ENCODE measurements around the gene SIM1. TPM values are rescaled to one million over a fixed set of nuclear protein-coding genes. Genes with fewer than 3 reads are reported as not detected.

SIM1 gene, protein sequence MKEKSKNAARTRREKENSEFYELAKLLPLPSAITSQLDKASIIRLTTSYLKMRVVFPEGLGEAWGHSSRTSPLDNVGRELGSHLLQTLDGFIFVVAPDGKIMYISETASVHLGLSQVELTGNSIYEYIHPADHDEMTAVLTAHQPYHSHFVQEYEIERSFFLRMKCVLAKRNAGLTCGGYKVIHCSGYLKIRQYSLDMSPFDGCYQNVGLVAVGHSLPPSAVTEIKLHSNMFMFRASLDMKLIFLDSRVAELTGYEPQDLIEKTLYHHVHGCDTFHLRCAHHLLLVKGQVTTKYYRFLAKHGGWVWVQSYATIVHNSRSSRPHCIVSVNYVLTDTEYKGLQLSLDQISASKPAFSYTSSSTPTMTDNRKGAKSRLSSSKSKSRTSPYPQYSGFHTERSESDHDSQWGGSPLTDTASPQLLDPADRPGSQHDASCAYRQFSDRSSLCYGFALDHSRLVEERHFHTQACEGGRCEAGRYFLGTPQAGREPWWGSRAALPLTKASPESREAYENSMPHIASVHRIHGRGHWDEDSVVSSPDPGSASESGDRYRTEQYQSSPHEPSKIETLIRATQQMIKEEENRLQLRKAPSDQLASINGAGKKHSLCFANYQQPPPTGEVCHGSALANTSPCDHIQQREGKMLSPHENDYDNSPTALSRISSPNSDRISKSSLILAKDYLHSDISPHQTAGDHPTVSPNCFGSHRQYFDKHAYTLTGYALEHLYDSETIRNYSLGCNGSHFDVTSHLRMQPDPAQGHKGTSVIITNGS
- not detected for total RNA-seq

DNA sequence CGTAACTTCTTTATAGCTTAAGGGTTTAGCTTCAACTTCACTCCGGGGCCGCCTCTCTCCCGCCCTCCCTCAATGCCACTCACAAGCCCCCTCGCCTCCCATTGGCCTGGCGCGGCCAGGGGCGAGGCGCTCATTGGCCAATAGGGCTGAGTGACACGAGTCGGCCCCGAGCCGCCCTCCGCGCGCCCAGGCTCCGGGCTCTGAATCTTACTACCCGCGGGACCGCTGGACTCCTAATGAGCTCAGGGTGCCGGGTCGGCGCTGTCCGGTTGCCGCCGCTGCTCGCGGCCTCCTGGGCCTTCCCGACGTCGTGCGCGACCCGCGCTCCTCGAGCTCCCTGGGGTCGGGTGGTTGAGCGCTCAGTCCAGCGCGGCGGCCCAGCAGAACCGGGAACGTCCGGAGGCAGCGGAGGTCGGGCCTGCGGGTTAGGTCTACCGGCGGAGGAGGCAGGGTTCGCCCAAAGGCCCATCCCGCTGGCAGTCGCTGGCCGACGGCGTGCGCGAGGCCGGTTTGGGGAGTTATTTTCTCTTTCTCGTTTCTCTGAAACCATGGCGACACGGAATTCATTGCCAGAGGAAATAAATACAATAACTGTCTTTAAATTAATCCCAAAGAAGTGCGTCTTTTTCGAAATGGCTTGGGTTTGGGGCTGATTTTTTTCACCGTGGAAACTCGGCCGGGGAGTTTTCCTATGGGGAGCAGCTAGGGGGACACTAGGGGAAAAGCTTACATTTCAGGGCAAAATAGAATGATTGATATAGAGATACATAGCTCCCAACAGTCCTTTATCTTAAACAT, at the start of gene SIM1:
SIM1 (minus strand) TSS at position 19 of the 798 bp plus-strand sequence. CDS start 1,453 bp downstream, outside the sequence.
- Mint-ChIP-seq H3K27ac (no peak within 1 kb of the TSS), H3K4me3 (no peak within 1 kb of the TSS), H3K27me3 (peaks cover 70% of the 10 kb centered on the region), H3K36me3 (ENCODE audit: low read depth) (peaks cover 22% of the 10 kb centered on the region), H3K9me3 (peaks cover 3% of the 10 kb centered on the region), H3K4me1 (no peaks in the 10 kb centered on the region)
- no peak for ATAC-seq (replicated peaks)

DNA sequence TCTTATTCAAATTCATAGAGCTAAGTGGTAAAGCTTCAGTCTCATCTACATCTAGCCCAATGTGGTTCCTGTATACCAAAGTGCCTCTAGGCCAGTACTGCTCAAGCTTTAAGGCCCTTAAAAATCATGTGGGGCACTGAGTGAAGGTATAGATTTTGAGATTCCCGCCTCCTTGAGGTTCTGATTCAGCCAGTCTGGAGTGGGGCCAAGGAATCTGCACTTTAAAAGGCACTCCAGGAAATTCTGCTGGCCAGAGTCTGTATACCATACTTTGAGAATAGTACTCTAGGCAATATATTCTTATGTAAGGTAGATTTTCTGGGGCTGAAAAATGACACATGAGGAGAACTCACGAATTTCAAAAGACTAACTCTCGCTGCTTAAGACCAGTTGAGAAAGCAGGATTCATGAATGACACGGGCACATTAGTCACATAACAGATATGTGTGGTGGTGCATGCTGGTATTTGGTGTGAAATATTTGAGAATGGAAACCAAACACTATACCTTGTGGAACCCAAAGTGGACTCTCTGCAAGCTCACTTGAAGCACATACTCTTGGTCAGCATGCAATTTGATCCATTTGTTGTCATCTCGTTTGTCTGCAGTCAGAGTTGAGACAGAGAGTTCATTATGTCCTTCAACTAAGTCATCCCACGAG, 47.6 kb upstream of the SIM1 start:
- no peaks in the 10 kb centered on the region for H3K4me1 Mint-ChIP-seq
- no peaks in the 10 kb centered on the region for H3K27me3 Mint-ChIP-seq
- H3K9me3 Mint-ChIP-seq: peaks cover 3% of the 10 kb centered on the region
- no peak for ATAC-seq (replicated peaks)
- peaks cover 22% of the 10 kb centered on the region for H3K36me3 Mint-ChIP-seq (ENCODE audit: low read depth)
- H3K4me3 Mint-ChIP-seq: no peak overlapping the region
- H3K27ac Mint-ChIP-seq: no peak overlapping the region

DNA sequence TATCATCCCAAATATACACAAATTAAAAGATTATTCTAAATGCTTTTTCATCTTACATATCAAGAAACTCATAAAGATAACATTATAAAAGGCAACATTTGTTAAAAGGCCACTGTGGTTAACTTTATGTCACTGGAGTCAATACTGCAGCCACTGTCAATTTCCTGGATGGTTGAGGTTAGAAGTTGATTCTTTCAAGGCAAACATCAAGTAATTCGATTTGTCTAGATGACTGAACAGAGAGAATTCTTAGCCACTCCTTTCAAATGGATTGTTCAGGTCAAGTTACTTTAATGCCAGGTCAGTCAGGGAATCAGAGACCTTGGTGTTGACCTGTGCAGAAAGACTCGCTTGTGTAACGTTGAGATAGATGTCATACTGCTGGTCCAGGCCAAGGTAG, 44.4 kb upstream of the SIM1 start:
- no peak overlapping the region for H3K27ac Mint-ChIP-seq
- peaks cover 3% of the 10 kb centered on the region for H3K9me3 Mint-ChIP-seq
- H3K4me3 Mint-ChIP-seq: no peak overlapping the region
- H3K27me3 Mint-ChIP-seq: no peaks in the 10 kb centered on the region
- ATAC-seq (replicated peaks): no peak
- H3K4me1 Mint-ChIP-seq: no peaks in the 10 kb centered on the region
- H3K36me3 Mint-ChIP-seq (ENCODE audit: low read depth): peaks cover 4% of the 10 kb centered on the region

DNA sequence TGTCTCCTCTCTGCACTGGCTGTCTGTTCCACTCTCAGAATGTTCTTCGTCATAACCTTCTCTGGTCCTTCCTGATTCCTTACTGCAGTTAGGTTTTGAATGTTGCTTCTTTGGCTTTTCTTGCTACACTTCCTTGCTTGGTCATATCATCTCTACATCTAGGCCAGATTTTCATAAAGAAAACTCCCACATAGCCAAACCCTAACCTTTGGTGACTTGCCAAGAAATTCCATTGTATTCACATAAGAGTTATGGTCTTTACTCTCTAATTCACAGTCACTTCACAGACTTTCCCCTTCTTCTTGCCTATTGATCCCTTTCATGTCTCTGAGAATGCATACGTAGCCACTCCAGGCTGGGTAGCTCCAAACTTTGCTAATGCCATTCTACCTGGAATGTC, 41.9 kb upstream of the SIM1 start:
- no peaks in the 10 kb centered on the region for H3K36me3 Mint-ChIP-seq (ENCODE audit: low read depth)
- H3K9me3 Mint-ChIP-seq: peaks cover 3% of the 10 kb centered on the region
- H3K27ac Mint-ChIP-seq: no peak overlapping the region
- ATAC-seq (replicated peaks): no peak
- H3K4me3 Mint-ChIP-seq: no peak overlapping the region
- H3K4me1 Mint-ChIP-seq: no peaks in the 10 kb centered on the region
- no peaks in the 10 kb centered on the region for H3K27me3 Mint-ChIP-seq

DNA sequence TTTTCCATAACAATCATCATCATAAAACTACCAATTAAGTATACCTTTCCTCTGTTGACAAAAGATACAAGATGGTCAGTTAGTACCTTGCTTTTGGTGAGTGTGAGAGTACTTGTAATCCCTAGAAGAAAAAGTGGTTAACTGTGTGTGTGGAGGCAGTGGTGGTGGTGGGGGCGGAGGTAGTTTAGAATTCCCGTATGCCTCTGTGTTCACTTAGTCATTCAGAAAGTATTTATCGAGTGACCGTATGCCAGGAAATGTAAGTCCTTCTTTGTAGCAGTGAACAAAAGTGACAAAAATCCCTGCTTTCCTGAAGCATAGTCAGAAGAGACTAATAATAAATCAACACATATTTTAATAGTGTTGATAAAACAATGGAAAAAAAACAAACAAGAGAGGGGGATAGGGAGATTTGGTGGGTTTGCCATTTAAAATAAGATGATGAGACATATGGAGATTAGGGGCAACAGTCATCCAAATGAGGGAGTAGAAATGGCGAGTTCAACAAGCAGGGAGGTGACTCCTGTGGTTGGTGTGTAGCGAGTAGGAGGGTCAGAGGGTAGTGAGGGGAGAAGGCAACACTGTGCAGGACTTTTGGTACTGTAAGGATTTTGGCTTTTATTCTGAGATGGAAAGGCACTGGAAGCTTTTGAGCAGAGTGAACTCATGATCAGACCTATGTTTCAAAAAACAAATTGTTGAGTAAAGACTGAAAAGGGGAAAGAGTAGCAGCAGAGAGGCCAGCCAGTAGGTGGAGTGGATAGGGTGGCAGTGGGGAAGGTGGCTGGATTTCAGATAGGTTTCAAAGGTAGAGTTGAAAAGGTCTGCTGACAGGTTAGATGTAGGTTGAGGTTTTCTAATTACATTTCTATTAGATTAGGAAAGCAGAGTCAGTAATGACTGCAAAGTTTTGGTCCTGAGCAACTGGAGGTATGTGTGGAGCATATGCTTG, 40.3 kb upstream of the SIM1 start:
- no peak overlapping the region for H3K4me3 Mint-ChIP-seq
- peaks cover under 1% of the 10 kb centered on the region for H3K9me3 Mint-ChIP-seq
- ATAC-seq (replicated peaks): peak; percentile 86
- no peaks in the 10 kb centered on the region for H3K4me1 Mint-ChIP-seq
- no peaks in the 10 kb centered on the region for H3K36me3 Mint-ChIP-seq (ENCODE audit: low read depth)
- no peak overlapping the region for H3K27ac Mint-ChIP-seq
- H3K27me3 Mint-ChIP-seq: peaks cover 6% of the 10 kb centered on the region

DNA sequence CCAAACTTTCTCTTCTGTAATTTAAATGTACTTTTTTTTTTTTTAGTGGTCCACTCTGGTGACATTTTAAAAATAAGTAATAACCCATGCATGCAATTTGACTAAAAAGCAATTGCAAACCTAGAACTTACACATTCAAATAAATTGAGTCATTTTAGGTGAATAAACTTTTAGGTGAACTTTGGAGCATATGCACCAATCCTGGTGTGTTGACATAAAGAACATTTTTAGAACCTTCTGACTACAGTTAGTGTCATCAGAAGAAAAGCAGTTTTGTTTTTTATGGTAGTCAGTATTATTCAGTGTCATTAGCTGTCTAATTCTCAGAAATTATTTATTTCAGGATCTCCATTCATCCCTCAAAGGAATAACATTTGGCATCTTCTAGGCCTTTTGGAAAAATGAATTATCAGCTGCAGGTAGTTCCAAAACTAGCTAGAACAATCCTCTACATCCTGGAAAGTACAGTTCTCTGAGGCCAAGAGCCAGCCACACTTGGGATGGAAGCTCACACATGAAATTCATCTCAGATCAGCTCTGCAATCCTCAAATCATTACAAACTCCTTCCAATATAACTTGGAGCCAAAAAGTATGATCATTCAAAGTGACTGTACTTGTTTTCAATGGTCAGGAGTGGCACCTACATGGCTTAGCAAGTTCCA, 38.5 kb upstream of the SIM1 start:
- Mint-ChIP-seq H3K36me3 (ENCODE audit: low read depth) (no peaks in the 10 kb centered on the region), H3K27ac (no peak overlapping the region), H3K4me1 (no peaks in the 10 kb centered on the region), H3K4me3 (no peak overlapping the region), H3K27me3 (peaks cover 12% of the 10 kb centered on the region), H3K9me3 (no peaks in the 10 kb centered on the region)
- no peak for ATAC-seq (replicated peaks)

DNA sequence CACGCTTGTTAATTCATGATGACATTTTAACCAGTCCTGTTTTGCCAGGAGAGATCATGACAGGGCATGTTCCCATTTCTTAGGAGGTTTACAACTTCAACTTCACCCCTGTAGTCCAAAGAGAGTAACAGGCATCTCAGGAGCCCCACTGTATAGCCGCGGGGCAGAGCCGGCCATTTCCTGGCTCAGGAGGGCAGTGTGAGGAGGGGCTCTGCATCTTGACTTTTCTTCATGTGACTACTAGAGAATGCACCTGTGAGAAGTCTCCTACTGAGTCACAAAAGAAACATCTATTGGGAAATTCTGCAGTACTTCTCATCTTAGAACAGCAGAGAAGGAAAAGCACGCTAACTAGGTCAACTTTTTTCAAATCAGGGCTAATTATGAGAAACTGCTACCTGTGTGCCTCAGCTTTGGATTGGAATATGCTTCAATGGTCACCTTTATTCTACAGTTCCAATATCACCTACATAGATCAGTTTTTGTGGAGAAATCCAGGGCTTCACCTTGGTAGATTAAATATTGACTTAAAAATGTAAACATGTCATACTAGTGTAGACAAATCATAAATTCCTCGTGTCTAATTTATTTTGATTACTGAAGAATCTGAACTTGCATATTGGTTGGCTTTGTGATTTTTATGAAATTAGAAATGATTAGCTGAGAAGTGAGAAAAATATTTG, 28.6 kb upstream of the SIM1 start:
- no peaks in the 10 kb centered on the region for H3K36me3 Mint-ChIP-seq (ENCODE audit: low read depth)
- no peak for ATAC-seq (replicated peaks)
- no peak overlapping the region for H3K4me3 Mint-ChIP-seq
- no peaks in the 10 kb centered on the region for H3K4me1 Mint-ChIP-seq
- no peak overlapping the region for H3K27ac Mint-ChIP-seq
- H3K9me3 Mint-ChIP-seq: peaks cover 4% of the 10 kb centered on the region
- H3K27me3 Mint-ChIP-seq: peaks cover 30% of the 10 kb centered on the region

DNA sequence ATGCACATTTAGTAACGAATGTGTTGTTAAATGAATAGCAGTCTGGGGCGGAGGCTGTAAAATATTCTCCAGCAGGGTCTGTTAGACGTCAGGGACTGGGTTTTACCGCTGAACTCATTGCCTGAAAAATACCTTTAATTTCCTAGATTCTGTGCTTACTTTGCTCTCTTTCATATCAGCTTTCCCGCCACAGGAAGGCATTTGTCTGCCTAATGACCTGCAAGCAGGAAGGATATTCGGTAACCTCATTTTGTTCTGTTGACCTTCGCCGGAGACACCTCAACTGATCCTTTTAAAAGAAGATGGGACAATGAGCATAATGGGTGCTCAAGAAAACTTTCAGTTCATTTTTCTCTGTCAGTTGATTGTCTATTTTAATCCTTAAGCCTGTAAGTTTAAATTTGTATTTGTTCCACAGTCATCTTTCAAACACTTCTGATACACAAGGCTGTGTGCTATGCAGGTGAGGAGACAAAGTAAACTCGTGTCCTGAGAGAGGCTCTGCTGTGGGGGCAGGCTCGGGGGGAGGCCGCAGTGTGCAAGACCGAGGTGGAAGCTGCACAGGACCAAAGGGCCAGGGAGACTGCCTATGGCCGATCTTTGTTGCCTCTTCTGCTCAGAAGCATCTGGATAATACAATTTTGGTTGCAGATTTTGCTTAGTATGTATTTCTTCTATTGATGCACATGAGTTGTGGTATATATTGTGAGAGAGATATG, 27.4 kb upstream of the SIM1 start:
- no peak for ATAC-seq (replicated peaks)
- no peaks in the 10 kb centered on the region for H3K4me1 Mint-ChIP-seq
- H3K27ac Mint-ChIP-seq: no peak overlapping the region
- peaks cover 38% of the 10 kb centered on the region for H3K27me3 Mint-ChIP-seq
- H3K36me3 Mint-ChIP-seq (ENCODE audit: low read depth): no peaks in the 10 kb centered on the region
- H3K4me3 Mint-ChIP-seq: no peak overlapping the region
- H3K9me3 Mint-ChIP-seq: peaks cover 4% of the 10 kb centered on the region

DNA sequence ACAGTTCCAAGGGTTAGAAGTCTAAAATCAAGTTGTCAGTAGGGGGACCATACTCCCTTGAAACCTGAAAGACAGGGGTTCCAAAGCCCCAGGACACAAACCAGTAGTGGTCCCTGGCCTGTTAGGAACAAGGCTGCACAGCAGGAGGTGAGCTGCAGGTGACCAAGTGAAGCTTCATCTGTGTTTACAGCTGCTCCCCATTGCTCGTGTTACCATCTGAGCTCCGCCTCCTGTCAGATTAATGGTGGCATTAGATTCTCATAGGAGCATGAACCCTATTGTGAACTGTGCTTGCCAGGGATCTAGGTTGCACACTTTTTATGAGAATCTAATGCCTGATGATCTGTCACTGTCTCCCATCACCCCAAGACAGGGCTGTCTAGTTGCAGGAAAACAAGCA, 25.3 kb upstream of the SIM1 start:
- H3K4me1 Mint-ChIP-seq: no peaks in the 10 kb centered on the region
- H3K36me3 Mint-ChIP-seq (ENCODE audit: low read depth): no peaks in the 10 kb centered on the region
- no peaks in the 10 kb centered on the region for H3K9me3 Mint-ChIP-seq
- no peak overlapping the region for H3K4me3 Mint-ChIP-seq
- no peak overlapping the region for H3K27ac Mint-ChIP-seq
- peaks cover 44% of the 10 kb centered on the region for H3K27me3 Mint-ChIP-seq
- no peak for ATAC-seq (replicated peaks)

DNA sequence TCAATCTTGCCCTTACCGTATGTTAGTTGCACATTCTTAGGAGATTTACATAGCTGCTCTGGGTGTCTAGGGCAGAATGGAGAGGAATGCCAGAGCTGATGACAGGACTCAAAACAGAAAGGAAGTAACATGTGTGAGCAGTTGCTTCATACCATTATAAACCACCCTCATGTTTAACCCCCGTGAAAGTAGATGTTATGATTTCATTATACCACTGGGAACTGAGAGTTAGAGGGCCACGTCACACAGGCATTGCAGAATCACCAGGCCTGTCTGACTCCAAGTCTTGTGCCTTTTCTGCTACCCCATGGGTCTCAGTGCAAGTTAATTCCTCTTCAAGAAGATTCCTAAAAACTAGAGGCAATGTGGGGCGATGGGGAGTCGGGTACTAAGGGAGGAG, 23.5 kb upstream of the SIM1 start:
- no peaks in the 10 kb centered on the region for H3K9me3 Mint-ChIP-seq

DNA sequence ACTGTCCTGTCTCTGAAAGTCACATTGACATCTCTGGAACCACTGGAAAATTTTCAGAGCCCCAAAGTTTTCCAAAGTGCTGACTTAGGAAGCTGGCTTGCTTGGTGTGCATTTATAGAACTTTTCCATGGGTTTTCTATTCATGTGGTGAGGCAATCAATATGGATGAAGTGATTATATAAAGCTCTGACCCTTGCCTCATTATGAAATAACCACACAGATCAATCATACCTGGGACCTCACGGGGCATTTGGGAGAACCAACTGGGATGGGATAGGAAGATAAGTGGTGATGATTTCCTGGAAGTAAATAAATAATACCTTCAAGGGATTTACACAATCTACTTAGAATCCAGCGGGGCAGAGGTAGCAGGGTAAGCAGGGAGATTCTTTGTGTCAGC, 22.9 kb upstream of the SIM1 start:
- Mint-ChIP-seq H3K4me3 (no peak overlapping the region), H3K4me1 (no peaks in the 10 kb centered on the region)

More for the DNA sequence above, 23.5 kb upstream of the SIM1 start:
- Mint-ChIP-seq H3K36me3 (ENCODE audit: low read depth) (no peaks in the 10 kb centered on the region), H3K27me3 (peaks cover 49% of the 10 kb centered on the region), H3K27ac (no peak overlapping the region), H3K4me3 (no peak overlapping the region), H3K4me1 (no peaks in the 10 kb centered on the region)
- no peak for ATAC-seq (replicated peaks)

DNA sequence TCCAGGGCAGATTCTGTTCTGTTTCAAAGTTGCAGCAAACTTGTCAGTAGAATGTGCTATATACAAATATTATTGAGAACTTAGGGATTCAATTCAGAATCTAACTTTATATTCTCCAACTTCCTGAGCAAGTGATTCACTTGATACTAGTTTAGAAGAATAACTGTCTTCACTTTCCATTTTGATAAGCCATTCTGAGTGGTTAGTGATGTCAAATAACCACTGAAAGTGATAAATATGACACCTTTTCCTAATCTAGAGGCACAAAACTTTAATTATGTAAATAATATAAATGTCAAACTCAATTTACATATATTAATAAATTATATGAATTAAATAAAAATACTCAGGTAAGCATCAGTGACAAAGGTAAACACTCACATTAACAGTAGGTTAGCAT, 20.5 kb upstream of the SIM1 start:
- no peaks in the 10 kb centered on the region for H3K36me3 Mint-ChIP-seq (ENCODE audit: low read depth)
- no peak overlapping the region for H3K27ac Mint-ChIP-seq
- H3K4me3 Mint-ChIP-seq: no peak overlapping the region
- peaks cover 37% of the 10 kb centered on the region for H3K27me3 Mint-ChIP-seq
- H3K9me3 Mint-ChIP-seq: no peaks in the 10 kb centered on the region
- H3K4me1 Mint-ChIP-seq: no peaks in the 10 kb centered on the region
- ATAC-seq (replicated peaks): no peak

More for the DNA sequence above, 22.9 kb upstream of the SIM1 start:
- Mint-ChIP-seq H3K27ac (no peak overlapping the region), H3K36me3 (ENCODE audit: low read depth) (no peaks in the 10 kb centered on the region), H3K9me3 (no peaks in the 10 kb centered on the region), H3K27me3 (peaks cover 44% of the 10 kb centered on the region)
- no peak for ATAC-seq (replicated peaks)

Data from activated T-helper 17 cell treated with anti-CD3 and anti-CD28 coated beads, Interleukin-2, amount 50 U/mL, for 72 hours (primary cell).